Stimulated activated CD8-positive, alpha-beta memory T cell treated with anti-CD3 and anti-CD28 coated beads, Interleukin-12 subunit alpha, Interleukin-12 subunit beta, amount 100 ng/mL, for 1 hour (primary cell): ENCODE measurements around the gene LRRC27.
A peak's percentile ranks its signal among the peaks of the same experiment; 100 is the strongest.
"Not testable (repeated sequence)": the region's sequence is repeated elsewhere in the genome, so short reads cannot be mapped to it uniquely, and the experiment has no call there.

Source experiments
- DNase-seq: peaks from one replicate; pipeline ENCODE4 v3.0.0-alpha.2; 2020; ENCODE audit warnings: low read depth

Gene LRRC27

GRCh38 chr10:132337854-132338253 is 5.9 kb downstream of the LRRC27 start:
- DNase-seq, result not testable (repeated sequence)

- no peak for DNase-seq
Observed at GRCh38 chr10:132338876-132339275, 6.9 kb downstream of the LRRC27 start.

DNA sequence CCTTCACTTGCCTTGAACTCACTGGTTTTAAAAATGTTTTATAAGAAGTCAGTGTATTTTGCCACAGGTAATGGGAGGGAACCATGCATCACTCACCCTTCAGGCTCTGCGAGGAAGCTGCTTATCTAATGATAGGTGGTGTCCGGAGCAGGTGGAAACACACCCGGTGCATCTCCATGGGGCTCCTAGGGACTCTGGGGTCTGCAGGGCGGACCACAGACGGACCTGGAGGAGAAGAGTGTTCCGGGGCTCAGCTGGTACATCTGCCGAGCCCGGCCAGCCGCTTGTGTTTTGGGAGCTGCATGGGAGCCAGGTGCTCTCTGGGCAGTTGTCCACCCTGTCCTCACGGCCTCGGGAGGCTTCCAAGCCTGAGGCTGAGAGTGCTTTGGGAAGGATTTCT is 7.3 kb downstream of the LRRC27 start:
- no peak for DNase-seq

- no peak for DNase-seq
Observed at GRCh38 chr10:132341017-132341416, 9.0 kb downstream of the LRRC27 start.

DNA sequence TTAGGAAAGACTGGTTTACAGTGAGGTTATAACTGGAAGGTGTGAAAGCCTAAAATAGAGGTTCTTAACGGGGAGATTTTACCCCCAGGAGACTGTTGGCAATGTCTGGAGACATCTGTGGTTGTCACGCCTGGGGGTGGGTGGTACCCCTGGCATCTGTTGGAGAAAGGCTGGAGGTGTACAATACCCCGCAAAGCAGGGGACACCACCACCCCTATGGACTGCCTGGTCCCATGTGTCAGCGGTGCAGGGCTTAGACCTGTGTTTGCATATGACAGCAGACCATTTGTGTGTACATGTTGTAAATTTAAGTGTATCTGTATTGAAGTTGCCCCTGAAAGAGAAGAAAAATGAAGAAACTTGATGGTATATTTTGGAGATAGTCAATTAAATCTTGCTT is 9.8 kb downstream of the LRRC27 start:
- DNase-seq, result no peak

DNA sequence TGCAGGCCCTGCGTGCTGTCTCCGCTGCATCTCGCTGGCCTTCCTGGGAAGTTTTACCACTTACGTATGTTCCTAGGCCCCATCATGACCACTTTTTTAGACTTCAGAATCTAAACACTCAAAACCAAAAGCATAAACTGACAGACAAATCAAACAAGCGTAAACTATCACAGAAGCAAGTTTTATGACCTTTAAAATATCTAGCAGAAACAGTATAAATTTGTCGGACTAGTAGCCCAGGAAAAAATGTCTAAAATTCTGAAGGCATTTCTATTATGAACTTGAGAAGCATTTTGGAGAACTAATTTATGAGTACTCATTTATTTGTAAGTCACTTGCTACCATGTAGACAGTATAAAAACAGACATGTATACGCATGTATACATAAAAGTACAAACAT is 10.6 kb downstream of the LRRC27 start:
- DNase-seq, result no peak

- no peak for DNase-seq
Observed at GRCh38 chr10:132344386-132344785, 12.4 kb downstream of the LRRC27 start.

GRCh38 chr10:132345345-132345744 is 13.4 kb downstream of the LRRC27 start:
- DNase-seq, result no peak

- no peak for DNase-seq
Observed at GRCh38 chr10:132346806-132347205, 14.8 kb downstream of the LRRC27 start.

DNA sequence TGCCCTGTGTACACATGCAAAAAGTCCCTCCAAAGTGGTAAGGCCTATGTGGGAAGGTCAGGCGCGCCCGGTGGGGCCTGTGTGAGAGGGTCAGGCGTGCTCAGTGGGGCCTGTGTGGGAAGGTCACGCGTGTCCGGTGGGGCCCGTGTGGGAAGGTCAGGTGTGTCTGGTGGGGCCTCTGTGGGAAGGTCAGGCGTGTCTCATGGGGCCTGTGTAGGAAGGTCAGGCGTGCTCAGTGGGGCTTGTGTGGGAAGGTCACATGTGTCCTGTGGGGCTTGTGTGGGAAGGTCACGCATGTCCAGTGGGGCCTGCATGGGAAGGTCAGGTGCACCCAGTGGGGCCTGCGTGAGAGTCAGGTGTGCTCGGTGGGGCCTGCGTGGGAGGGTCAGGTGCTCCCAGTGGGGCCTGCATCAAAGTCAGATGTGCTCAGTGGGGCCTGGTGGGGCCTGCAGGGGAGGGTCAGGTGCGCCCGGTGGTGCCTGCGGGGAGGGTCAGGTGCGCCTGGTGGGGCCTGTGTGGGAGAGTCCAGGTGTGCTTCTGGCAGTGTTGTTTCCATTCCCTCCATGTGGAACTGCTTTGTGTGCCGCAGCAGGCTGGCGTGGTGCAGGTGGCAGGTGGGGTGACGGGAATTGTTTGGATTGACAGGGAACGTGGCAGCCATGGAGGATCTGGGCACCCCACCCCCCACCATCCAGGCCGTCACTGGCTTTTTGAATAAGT is 15.4 kb downstream of the LRRC27 start:
- no peak for DNase-seq

- no peak for DNase-seq
Observed at GRCh38 chr10:132347931-132348267, 15.9 kb downstream of the LRRC27 start.

GRCh38 chr10:132349766-132350165 is 17.8 kb downstream of the LRRC27 start:
- DNase-seq, result no peak

DNA sequence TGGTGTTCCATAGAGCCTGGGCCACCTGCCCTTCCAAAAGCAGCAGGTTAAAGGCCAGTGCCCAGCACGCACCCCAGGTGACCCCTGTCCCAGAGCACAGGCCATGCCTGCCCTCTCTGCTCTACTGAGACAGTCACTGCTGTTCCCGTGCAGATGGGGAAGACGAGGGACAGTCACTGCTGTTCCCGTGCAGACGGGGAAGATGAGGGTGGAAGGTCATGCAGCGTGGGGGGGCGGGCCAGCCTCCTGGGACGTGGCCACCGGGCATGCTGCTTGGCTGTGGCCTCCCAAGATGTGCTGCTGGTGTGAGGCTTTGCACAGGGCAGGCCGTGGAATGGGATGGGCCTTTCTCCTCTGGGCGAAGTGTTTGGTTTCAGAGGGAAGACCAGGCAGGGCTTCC is 18.4 kb downstream of the LRRC27 start:
- no peak for DNase-seq

DNA sequence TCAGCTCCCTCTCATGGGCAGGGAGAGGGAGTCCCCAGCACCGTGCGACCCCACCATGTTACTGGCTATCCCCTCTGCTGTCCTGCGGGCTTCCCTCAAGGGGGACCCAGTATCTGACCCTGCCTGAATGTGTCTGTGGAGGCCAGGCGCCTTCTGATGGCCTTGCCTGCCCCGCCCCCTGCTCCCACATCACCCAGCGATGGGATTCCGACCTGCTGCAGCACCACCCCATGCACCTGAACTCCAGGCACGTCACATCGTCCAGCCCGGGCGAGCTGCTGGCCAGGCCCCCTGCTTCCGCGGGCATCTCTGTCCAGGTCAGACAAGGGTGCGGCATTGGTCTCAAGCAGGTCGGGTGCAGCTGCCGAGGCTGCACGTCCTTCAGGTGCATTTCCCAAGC is 19.0 kb downstream of the LRRC27 start:
- DNase-seq, result no peak

DNA sequence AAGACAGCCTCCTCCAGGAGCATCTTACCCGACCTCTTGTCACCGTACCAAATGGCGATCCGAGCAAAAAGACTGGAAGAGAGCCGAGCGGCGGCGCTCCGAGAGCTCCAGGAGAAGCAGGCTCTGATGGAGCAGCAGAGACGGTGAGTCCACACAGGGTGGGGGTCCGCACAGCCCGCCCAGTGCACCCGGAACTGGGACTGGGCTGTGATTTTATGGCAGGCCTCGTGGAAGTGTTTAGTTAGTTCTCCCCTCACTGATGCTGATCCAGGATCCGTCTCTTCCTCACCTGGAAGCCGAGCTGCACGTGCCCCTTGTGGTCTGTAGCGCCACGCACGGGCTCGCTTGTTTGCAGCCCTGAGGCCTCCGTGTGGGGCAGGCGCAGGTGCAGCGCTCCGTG is 19.6 kb downstream of the LRRC27 start:
- no peak for DNase-seq

DNA sequence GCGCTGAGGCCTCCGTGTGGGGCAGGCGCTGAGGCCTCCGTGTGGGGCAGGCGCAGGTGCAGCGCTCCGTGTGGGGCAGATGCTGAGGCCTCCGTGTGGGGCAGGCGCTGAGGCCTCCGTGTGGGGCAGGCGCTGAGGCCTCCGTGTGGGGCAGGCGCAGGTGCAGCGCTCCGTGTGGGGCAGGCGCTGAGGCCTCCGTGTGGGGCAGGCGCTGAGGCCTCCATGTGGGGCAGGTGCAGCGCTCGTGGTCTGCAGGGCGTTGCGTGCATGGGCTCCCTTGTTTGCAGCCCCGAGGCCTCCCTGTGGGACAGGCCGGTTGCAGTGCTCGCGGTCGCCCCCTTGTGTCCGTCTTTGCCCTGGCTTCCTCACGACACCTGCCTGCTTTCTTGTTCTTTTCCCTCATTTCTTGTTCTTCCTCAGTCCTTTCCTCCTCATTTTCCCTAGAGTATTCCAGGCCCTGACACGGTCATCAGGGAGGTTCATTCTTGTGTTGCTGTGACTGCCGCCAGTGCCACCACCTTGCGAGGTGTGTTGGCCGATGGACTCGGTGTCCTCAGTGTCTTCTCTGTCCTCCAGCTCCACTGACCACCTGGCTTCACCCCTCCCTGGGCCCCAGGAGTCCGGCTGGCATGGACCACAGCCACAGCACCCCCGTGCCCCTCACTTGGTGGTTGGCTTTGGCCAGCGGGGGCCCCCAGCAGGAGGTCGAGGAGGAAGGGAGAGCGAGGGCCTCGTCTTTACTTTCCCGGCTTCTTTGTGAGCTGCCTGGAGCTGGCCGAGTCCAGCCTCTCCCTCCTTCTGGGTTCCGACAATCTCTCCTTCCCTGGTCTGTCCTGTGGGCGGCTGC is 20.7 kb downstream of the LRRC27 start:
- DNase-seq, result peak; percentile 66

DNA sequence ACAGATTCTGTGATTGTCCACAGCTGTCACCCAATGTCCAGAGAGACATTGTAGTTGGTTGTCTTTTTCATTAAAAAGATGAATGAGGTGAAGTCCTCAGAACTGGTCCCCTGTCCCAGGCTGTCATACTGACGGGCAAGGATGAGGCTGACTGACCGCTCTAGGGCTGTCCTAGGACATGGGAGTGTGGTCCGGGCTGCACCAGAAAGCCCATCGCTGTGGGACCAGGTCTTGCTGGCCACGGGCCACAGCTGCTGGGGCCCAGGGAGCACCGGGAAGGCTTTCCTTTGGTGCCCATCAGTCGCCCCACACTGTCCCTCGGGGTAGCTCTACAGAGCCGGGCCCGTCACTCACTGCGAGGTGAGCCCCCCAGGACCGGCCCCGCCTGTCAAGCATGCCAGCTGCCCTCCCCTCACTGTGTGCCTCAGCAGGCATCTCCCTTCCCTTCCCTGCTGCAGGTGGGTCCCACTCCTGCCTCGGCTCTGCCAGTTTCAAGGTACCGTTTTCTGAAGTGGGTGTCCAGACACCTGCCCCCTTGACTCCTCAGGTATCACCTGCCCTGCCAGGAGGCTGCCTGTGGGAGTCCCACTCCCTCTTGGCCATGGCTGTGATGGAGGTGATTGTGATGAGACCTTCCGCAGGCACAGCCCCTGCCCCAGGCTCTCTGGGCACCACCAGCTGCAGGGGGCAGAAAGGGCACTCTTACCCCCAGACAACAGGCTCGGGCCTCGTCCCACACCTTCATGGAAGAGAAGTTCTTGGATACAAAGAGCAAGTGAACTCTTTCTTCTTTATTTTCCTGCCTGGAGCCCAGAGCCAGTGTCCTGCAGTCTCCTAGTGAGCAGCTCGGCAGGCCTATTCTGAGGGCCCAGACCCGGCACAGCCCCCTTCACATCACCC is 21.7 kb downstream of the LRRC27 start:
- no peak for DNase-seq

DNA sequence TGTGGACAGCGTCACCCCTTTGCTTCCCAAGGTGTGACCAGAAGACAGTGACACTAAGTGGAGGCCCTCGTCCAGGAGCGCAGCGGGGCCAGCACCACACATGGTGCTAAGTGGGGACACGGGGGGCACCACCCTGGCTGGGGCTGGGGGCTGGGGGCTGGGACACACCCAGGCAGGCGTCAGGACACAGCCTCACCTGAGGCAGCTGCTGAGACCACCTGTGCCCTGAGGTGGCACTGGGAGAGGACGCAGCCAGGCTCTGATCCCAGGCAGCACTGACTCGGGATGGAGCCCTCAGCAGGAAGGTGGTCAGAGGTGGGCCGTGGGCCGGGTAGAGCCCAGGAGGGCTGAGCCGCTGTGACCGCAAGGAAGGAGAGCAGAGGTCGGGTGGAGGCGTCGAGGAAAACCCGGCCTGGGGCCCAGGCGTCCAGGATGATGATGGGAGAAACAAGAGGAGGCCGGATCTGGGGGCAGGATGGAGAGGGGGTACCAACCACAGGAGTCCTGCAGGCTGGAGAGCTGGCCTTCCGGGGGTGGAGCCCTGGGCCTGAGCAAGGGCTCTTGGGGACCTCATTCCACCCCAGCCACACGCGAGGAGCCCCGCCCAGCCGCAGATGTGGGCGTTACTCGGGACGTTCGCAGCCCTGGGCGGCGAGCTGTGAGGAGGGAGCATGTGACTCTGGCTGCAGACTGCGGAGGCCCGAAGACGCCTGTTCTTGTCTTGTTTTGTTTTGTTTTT is 22.5 kb downstream of the LRRC27 start:
- no peak for DNase-seq

DNA sequence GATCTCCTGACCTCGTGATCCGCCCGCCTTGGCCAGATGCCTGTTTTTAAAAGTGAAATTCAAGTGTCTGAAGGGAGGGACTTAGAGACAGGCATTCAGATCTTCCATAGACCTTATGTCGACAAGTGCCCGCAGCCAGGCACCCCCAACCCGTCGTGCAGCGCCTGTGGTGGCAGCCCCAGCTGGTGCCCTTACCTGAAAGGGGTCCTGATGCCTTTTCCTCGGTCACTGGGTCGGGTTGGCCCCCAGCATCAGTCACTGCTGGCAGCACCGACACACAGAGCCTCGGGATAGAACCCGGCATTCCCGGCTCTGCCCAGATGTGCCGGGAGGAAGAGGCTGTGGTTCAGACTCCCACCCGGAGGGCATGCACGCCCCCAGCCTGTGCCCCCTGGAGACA is 23.3 kb downstream of the LRRC27 start:
- no peak for DNase-seq

- no peak for DNase-seq
Observed at GRCh38 chr10:132355754-132356153, 23.8 kb downstream of the LRRC27 start.

- no peak for DNase-seq
Observed at GRCh38 chr10:132356621-132357195, 24.7 kb downstream of the LRRC27 start.
